HG03103 (cell line): ENCODE measurements around the gene ABTB2.

Experiments used
- ATAC-seq: cut with Tn5 transposase; IDR thresholded peaks from one replicate; pipeline ENCODE4 v1.9.1; 2021; ENCODE audit warnings: low read depth; ENCODE audit not compliant: unreplicated experiment

Gene ABTB2

DNA sequence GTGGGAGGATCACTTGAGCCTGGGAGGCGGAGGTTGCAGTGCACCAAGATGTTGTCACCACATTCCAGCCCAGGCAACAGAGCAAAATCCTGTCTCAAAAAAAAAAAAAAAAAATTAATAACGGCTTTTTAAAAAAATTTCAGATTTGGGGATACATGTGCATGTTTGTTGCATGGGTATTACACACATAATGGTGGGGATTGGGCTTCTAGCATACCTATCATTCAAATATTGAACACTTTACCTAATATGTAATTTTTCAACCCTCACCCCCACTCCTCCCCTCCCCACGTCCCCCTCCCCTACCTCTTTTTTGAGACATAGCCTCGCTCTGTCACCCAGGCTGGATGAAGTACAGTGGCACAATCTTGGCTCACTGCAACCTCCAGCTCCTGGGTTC, 40.1 kb downstream of the ABTB2 start:
- no peak for ATAC-seq

GRCh38 chr11:34317036-34317360, 40.8 kb downstream of the ABTB2 start:
- ATAC-seq = no peak

DNA sequence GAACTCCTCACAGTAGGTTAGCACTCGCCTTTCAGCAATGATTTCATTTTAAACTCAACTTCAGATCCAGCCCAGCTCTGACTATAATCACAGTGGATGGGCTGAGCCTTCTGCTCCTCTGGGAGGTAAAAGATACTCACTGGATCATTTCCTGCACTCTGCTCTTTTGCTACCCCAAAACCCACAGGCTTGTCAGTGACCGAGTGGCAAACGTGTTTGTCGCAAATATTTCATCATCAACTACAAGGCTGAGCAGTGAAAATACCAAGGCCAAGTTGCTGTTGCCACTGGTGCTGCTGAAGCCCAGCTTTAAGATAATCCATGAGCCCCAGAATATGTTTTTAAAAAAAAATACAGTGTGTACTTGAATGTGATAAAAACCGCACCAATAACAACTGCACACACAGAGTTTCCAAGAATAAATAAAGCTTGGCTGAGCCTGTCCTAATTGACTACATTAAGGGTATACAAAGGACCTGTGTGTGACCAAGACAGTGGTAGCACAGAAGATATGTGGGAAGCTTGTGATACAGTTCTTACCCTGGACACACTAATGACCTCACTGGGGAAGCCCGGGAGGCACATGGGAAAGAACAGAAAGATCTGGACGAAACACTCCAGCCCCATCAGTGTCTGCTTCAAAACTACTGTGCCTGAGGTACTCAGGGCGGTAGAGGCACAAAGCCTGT, 41.3 kb downstream of the ABTB2 start:
- no peak for ATAC-seq

GRCh38 chr11:34315394-34315793, 42.4 kb downstream of the ABTB2 start:
- ATAC-seq = no peak

DNA sequence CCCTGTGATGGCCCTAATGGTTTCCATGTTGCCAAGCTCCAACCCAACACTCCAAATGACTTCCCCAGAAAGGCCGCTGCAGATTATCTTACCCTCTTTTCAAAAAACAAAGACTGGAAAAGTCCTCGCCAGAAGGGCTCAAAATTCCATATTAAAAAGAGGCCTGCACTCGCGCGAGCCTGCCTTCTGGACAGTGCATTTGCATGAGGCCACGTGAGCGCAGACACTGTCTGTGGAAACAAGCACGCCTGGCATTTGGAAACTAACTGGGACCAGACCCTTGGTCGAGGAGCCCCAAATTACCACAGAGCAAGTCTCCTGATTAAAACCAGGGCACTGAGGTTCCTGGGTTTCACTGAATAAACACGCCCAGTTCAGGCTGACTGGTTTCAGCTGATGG, 42.9 kb downstream of the ABTB2 start:
- no peak for ATAC-seq

GRCh38 chr11:34314176-34314575, 43.6 kb downstream of the ABTB2 start:
- ATAC-seq = no peak

- no peak for ATAC-seq
Observed at GRCh38 chr11:34313099-34313517, 44.7 kb downstream of the ABTB2 start.

GRCh38 chr11:34311126-34311525, 46.7 kb downstream of the ABTB2 start:
- no peak for ATAC-seq

DNA sequence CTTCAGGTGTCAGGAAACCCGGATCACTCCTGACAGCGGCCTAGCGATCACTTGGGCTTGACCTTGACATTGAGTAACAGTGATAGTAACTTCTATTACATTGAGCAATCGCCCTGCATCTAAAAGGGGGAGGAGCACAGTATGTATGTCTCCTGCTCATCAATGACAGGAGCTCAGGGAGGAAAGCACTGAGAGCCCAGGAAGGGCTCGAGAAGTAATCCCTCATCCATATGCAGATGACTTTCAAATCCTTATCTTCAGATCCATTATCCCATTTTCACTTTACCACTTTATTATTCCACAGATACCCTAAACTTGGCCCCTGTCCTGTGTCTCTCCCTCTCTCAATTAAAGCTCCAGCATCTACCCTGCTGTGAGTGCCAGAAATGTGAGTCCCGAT, 47.8 kb downstream of the ABTB2 start:
- ATAC-seq = no peak

DNA sequence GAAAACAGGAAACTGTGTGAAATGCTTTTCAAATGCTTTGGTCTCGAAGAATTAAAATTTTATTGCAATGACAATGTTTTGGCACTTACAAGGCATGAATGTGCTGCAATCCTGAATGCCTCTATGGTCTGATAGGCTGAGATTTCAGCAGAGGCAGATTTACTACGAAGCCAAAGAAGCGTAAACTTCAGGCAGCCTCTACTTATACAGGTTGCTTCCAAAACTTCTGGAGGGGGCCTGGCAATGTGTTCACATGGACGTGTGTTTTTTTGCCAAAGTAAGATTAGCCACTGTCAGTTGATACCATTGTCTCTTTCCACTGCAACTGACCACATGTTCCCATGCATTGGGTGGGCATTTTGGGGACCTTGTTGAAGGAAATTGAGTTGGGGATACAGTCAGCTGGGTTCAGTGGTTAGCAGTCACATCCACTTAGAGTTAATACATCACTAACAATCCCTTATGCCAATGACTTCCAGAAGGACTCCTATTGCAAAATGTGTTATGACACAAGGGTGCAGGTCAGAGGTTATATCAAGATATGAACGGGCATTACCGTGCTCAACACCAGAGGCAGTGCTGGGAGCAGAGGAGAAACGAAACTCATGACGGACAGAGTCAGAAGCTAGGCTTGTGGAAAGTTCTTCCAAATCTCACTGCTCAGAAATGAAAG, 48.8 kb downstream of the ABTB2 start:
- ATAC-seq = no peak

DNA sequence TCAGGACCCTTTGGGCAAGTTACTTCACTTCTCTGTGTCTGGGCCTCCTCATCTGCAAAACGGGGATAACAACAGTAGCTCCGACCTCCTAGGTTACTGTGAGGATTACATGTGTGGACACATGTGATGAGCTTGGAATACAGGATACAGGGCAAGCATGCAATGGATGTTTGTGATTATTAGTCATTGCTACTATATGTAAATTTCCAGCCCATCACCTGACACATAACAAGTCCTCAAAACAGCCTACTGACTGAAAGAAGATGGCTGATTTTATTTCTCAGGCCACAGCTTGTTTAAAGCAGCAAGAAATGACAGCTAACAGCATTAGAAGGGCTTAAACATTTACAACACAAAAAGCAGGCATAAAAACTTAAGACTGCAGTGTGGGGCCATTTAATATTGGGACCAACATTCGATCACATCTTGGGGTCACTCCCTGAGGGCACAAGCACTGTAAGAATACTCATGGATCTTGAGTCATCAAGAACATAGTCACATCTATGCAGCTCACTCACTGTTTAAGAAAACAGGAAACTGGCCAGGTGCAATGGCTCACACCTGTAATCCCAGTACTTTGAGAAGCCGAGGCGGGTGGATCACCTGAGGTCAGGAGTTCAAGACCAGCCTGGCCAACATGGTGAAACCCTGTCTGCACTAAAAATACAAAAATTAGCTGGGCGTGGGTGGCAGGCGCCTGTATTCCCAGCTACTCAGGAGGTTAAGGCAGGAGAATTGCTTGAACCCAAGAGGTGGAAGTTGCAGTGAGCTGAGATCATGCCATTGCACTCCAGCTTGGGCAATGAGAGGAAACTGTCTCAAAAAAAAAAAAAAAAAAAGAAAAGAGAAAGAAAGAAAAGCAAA, 49.5 kb downstream of the ABTB2 start:
- no peak for ATAC-seq

GRCh38 chr11:34305780-34306179, 52.0 kb downstream of the ABTB2 start:
- no peak for ATAC-seq

DNA sequence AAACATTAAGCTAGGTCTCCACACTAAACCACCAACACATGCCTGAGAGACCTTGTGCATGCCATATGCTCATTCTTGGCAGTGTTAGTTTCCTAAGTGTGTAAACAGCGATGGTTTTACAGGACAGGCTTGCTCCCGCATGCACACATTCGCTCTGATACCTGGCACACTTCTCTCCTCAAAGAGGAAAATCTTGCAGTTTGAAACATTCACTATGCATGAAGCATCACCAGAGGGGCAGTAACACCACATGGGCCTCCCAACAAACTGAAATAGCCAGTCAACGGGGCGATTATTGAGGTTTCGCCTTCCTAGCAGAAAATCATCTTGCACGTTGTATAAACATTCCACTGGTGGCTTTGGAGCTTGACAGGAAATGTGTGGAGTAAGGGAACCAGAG, 52.6 kb downstream of the ABTB2 start:
- ATAC-seq = no peak

DNA sequence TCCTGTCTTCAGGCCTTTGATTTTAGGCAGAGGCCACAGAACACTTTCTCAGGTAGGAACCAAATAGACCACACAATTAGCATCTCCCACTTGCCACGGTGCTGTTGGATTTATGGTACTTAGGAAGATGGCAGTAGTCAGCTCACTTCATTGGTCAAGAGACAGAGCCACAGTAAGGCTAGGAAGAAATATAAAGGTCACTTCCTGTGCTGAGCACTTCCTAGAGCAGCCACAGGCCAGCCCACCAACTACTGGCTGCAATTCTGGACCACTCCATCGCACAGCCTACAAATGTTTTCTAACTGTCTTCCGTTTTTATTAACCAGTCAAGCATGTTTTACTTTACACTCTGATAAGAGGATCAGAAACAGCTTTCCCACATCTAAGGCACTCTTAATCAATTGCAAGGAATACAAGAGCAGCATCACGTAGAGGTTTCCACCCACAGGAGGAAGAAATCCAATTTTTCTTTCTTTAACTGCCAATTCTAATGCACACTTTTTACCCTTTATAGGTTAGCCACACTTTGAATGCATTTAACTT, 54.7 kb downstream of the ABTB2 start:
- no peak for ATAC-seq

DNA sequence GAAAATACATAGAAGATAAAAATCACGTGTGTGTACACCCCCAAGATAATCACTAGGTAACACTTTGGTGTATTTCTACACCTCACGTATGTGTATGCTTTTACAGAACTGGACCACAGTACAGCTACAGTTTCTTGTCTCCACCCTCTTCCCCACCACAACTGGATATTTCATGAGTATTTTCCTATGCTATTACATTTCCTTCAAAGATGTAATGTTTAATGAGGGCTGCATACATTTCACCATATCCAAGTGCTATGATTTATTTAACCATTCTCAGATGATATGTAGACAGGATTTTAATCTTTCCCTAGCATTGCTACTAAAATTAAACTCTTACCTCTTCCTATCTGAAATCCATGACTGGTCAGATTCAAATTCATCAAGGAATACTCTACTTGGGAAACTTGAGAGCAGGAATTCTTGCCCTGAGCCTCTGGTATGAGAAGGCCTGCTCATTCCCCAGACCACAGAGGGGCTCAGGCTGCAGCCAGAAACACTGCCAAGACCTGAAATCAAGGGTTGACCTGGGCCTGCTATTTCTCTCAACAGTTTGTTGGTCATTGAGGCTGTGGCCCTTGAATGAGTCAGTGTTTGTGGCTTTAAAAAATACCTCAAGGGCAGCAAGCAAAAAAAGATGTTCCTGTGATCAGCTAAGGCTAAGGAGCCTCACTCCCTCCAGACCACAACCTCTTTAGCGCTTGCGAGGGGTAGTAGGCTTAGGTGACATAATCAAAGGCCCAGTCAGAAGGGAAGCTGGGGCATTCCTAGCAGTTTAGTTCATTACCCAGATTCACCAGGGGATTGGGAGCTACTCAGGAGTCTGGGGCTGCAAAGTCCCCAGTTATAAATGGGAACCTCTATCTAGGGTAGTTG, 55.5 kb downstream of the ABTB2 start:
- peak; percentile 55 for ATAC-seq

DNA sequence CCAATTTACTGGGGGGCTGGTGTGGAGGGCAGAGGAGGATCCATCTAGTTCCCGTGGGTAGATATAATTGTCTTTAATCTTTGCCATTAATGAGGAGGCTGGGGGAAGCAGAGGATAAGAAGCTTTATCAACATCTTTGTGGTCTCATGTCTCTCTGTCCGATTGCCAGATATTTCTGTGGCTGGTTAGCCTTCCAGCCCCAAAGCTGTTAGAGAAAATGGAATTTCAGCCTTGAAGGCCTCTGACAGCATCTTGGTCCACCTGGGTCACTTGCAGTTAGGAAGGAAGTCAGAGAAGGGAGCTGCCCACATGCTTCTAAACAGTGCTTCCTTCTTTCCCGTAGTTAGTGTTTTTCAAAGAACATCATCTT, 56.9 kb downstream of the ABTB2 start:
- ATAC-seq = no peak

DNA sequence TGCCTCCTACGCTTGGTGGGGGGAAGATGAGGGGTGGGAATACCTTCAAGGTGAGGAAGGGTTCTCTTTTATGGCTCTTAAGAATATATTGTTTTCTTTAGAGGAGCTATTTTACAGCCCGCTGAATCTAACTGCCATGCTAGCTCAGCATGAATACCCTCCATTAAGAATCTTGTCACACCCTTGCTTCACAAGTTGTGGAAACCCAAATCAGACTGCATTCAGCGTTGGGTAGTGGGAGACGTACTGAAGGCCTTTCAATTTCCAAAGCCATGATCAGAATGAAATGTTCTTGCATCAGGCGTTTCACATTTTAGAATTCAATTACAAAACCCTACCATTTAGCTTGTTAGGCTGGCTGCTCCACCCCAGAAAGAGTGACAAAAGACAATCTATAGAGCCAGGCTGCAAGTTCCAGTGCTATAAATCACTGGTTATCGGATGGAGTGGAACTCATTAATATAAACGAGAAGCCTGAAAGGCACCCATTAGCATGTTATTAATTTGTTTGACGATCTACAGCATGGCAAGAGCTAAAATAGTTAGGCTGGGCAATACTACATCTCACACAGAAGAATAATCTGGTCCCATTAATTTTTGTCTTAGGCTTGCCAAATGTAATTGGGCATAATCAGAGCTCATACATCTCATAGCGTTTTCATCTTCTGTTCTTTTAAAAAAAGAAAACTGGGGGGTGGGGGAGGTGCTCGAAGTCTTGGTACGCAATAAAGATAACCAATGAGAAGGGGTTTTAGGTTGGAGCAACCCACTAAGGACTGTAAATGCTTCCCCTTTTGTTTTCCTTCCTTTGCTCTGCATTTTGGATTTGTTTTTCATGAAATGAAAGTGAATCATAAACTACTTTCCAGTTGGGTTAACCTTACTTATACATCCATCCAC, 57.5 kb downstream of the ABTB2 start:
- ATAC-seq = no peak

GRCh38 chr11:34299284-34299972, 58.4 kb downstream of the ABTB2 start:
- no peak for ATAC-seq

DNA sequence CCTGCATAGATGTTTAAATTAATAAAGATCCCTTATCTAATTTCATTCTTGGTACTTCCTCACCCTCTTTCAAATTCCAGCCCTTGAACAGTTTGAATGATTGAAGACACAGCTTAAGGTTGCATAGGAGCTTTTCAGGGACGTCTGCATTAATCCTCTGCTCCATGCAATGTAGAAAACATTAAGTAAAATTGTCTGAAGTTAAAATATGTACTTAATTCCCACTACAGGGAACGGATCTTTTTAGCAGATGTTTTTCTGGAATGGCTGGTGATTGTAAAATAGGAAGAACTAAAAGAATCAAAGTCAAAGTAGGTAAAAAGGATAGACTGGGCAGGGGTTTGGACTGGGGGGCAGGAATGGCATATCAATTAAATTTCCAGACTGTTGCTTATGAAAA, 58.9 kb downstream of the ABTB2 start:
- no peak for ATAC-seq
